GM12878 (cell line): Measurements from ENCODE around the gene ZNF213. TPM values are rescaled to one million over a fixed set of nuclear protein-coding genes. Genes with fewer than 3 reads are reported as not detected.

Source experiments
- ATAC-seq: fragments of 200-7000 bp; cut with Tn5 transposase; 3 replicates; pipeline ENCODE4 v1.9.1; 2020; ENCODE audit warnings: mild to moderate bottlenecking, moderate library complexity
- BruUV-seq: library from RNA; stranded (reverse); fragments of 400-500 nt; replicated peaks from 2 replicates; lab custom pipeline; 2021; lab: Mats Ljungman, UMichigan
- CTCF ChIA-PET: fragments of 300-600 bp; sonication (Branson Sonifier 250); formaldehyde crosslinking; extraction: SDS; loops from one replicate; lab custom pipeline; 2021; ENCODE audit warnings: inconsistent platforms; lab: Yijun Ruan, JAX
- POLR2A ChIA-PET: fragments of 350-600 bp; formaldehyde crosslinking; extraction: SDS; loops from one replicate; lab custom pipeline; 2021; ENCODE audit warnings: inconsistent platforms; lab: Charles Lee
- RAD21 ChIA-PET: fragments of 300-600 bp; sonication (Branson Sonifier 250); formaldehyde crosslinking; loops from one replicate; lab custom pipeline; 2023; ENCODE audit warnings: antibody characterized with exemption; ENCODE audit not compliant: unreplicated experiment; lab: Charles Lee
- SMC1A ChIA-PET: fragments of 300-600 bp; sonication (Branson Sonifier 250); formaldehyde crosslinking; loops from one replicate; lab custom pipeline; 2023; ENCODE audit not compliant: unreplicated experiment, uncharacterized antibody; lab: Charles Lee
- DNase-seq: peaks from one replicate; pipeline ENCODE4 v3.0.0-alpha.2; 2011; ENCODE audit warnings: low read depth, low spot score
- FAIRE-seq: peaks from 3 replicates; lab custom pipeline; 2011; peaks lifted over from hg19 to GRCh38; lab: Jason Lieb, UNC
- H2AFZ ChIP-seq: 2 replicates; pipeline ENCODE4 v1.6.0; 2011; ENCODE audit warnings: low read depth, low read length, control low read depth; ENCODE audit not compliant: control insufficient read depth
- H3K27ac ChIP-seq: 2 replicates; pipeline ENCODE4 v1.5.1; 2011; ENCODE audit warnings: control low read depth; ENCODE audit not compliant: control insufficient read depth, insufficient read depth
- H3K27me3 ChIP-seq, 2 experiments: replicated peaks in 1 of 2; 2 replicates each; pipeline versions ENCODE4 v1.6.0 to v1.6.1; 2011; ENCODE audit warnings: low read length in 1 of 2; ENCODE audit not compliant: control insufficient read depth in 2 of 2, insufficient read depth in 2 of 2
- H3K36me3 ChIP-seq, 2 experiments: 2 replicates each; pipeline ENCODE4 v1.5.1; 2011; ENCODE audit warnings: low read length in 1 of 2; ENCODE audit not compliant: control insufficient read depth in 2 of 2, insufficient read depth in 2 of 2
- H3K4me1 ChIP-seq: 2 replicates; pipeline ENCODE4 v1.6.1; 2011; ENCODE audit warnings: mild to moderate bottlenecking, low read length, moderate library complexity, mixed read lengths; ENCODE audit not compliant: control insufficient read depth, insufficient read depth
- H3K4me2 ChIP-seq: 2 replicates; pipeline ENCODE4 v1.6.0; 2011; ENCODE audit warnings: control low read depth; ENCODE audit not compliant: control insufficient read depth, insufficient read depth
- H3K4me3 ChIP-seq: fragments of 200-600 bp; sonication (generic); 2 replicates; pipeline ENCODE4 v1.5.1; 2016
- H3K79me2 ChIP-seq: 2 replicates; pipeline ENCODE4 v1.6.0; 2011; ENCODE audit warnings: low read length; ENCODE audit not compliant: control insufficient read depth, insufficient read depth
- H3K9ac ChIP-seq: 2 replicates; pipeline ENCODE4 v1.8.0; 2011; ENCODE audit warnings: low read length, control low read depth, mixed read lengths; ENCODE audit not compliant: control insufficient read depth, insufficient read depth
- H3K9me3 ChIP-seq: replicated peaks from 3 replicates; pipeline ENCODE4 v1.5.1; 2011; ENCODE audit warnings: mild to moderate bottlenecking, low read length; ENCODE audit not compliant: control insufficient read depth, insufficient read depth
- H4K20me1 ChIP-seq: 2 replicates; pipeline ENCODE4 v1.6.0; 2011; ENCODE audit not compliant: control insufficient read depth, insufficient read depth
- BCL3 ChIP-seq: IDR thresholded peaks from 2 replicates; pipeline ENCODE4 v1.6.1; 2011; ENCODE audit warnings: borderline replicate concordance, low read depth, mild to moderate bottlenecking, moderate library complexity, low read length; ENCODE audit not compliant: insufficient read depth, poor library complexity, severe bottlenecking
- MEF2B ChIP-seq: fragments of 450-650 bp; IDR thresholded peaks from 2 replicates; pipeline ENCODE4 v1.6.1; 2018; ENCODE audit warnings: mild to moderate bottlenecking, moderate library complexity; ENCODE audit not compliant: partially characterized antibody, poor library complexity, severe bottlenecking
- WGBS: methylation state at CpG from one replicate; pipeline ENCODE4 v1.1.6; 2016; ENCODE audit warnings: low lambda C conversion rate; ENCODE audit not compliant: insufficient replicate concordance, insufficient coverage; ENCODE audit errors: missing lambda C conversion rate; 5-methylcytosine and 5-hydroxymethylcytosine counted together
- in situ Hi-C: fragments of 300-500 bp; cut with MboI; formaldehyde crosslinking; loops from 9 replicates; pipeline ENCODE4 v1.14.3; 2018; ENCODE audit warnings: mixed read lengths
- intact Hi-C: fragments of 100-400 bp; cut with micrococcal nuclease; formaldehyde crosslinking; loops from one replicate; pipeline ENCODE4 v1.14.2; 2022; ENCODE audit not compliant: unreplicated experiment
- polyA plus RNA-seq, 11 experiments: library from polyadenylated mRNA; depleted of rRNA in 4 of 11; unstranded in 6 of 11; stranded (reverse) in 5 of 11; fragments of >200 nt; fragmentation: Nextera tagmentation in 4 of 11; fragmentation: Illumina TruSeq in 1 of 11; extraction: Ambion mirVana in 4 of 11; extraction: Trizol in 1 of 11; gene quantifications; 1 replicate in 1 of 11; 2 replicates in 10 of 11; pipeline versions ENCODE4 v1.2.1 to v1.2.3, GENCODE V29; 2011 to 2016; ENCODE audit warnings: inconsistent platforms in 2 of 11, missing spikeins in 2 of 11, low read depth in 1 of 11
- total RNA-seq, 4 experiments: library from RNA; depleted of rRNA in 3 of 4; stranded (reverse); fragments of >200 nt in 3 of 4; fragmentation: Illumina TruSeq in 1 of 4; extraction: Trizol in 1 of 4; gene quantifications; 2 replicates each; pipeline versions ENCODE4 v1.2.1 to v1.2.3, GENCODE V29; 2013 to 2021

Gene ZNF213
- total and polyA plus RNA-seq, 10 of the 15 experiments (the other 5 are each of a cell fraction or from before 2014, with no cell fraction given): 0.53 to 9.4 (median 1.1) TPM

DNA sequence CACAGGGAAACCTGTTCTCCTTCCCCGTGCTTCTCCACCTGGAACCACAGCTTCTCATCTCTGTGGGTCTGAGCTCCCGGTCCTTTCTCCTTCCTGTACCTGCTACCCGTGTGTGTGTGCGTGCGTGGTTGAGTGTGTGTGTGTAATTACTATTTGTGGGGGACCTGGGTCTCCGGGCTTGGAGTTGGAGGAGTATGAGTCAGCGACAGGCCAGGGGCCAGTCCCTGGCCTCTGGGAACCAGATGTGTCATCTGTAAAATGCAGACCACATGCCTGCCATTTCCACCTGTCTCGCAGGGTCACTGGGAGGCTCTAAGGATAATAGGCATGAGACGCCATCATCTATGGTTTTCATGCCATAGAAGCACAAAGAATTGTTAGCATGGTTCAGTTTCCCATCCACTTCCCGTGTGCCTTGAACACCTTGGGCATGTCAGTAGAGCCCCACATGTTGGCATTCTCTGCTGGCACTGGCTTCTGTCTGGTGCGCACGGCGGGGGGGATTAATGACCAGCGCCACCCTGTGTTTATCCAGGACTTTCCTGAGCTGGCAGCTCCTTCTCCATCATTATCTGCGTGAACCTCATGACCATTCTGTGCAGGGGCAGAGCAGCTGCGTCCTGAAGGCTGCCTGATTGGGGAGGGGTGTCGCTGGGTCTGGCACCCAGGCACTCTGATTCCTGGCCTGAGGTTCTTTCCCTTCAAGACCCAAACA, 20.9 kb upstream of the ZNF213 start:
- ChIA-PET SMC1A (interaction anchor here (0.9 to 2.7 kb wide), 4 partner anchors 12 to 82 kb away, joined by 4 to 11 read pairs (median 4); no protein-coding TSS in a partner anchor), POLR2A (no interaction called here), CTCF (interaction anchor here (0.6 to 5.6 kb wide), 4 partner anchors 12 to 16 kb away, joined by 3 to 41 read pairs (median 18); no protein-coding TSS in a partner anchor), RAD21 (interaction anchor here (1.0 kb wide), 1 partner anchor 16 kb away, joined by 3 read pairs; no protein-coding TSS in a partner anchor)
- Histone ChIP-seq H3K27me3 (no peaks in the 10 kb centered on the region; a peak in 1 of 4 replicates), H3K9ac (no peak overlapping the region), H3K36me3 (no peaks in the 10 kb centered on the region), H4K20me1 (no peaks in the 10 kb centered on the region), H2AFZ (no peak overlapping the region), H3K79me2 (no peaks in the 10 kb centered on the region), H3K4me1 (no peaks in the 10 kb centered on the region; the same call in 1 of the 2 replicates), H3K4me3 (no peak overlapping the region), H3K9me3 (no peaks in the 10 kb centered on the region), H3K27ac (no peak overlapping the region), H3K4me2 (no peak overlapping the region; the same call in 1 of the 2 replicates)
- in situ Hi-C loops (no loop called here), intact Hi-C loops (no loop called here)
- FAIRE-seq: no peak
- ATAC-seq: no peak
- no TSS peak for BruUV-seq
- no peak for TF ChIP-seq MEF2B
- peak; percentile 85 for TF ChIP-seq BCL3
- 35% methylated on average over 17 of the region's 17 CpGs for WGBS
- DNase-seq: no peak
